Measurements from ENCODE around the gene SOX30.
A peak's percentile ranks its signal among the peaks of the same experiment; 100 is the strongest.
"Not testable (repeated sequence)": the region's sequence is repeated elsewhere in the genome, so short reads cannot be mapped to it uniquely, and the experiment has no call there.

SOX30 gene

DNA sequence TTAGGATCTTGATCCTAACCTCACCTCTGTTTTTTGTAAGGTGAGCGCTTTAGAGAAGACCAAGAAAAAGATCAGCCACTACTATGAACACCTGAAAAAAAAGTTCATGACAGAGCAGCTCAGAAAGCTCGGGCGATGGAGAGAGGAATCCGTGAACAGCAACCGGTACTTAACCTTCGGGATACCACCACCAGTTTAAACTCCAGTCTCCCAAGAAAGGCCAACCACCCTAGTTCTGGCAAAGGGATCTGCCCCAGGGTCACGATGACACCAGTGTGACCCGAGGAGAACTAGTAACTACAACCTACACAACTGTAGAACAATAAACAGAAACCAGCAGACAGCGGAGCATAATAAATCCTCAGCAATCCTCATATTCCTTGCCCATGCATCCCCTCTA lies 27.6 kb upstream of the SOX30 start:
- DNase-seq (ENCODE audit: low read depth) = no peak
- Histone ChIP-seq H3K36me3 (ENCODE audit: control insufficient read depth, insufficient read depth, low read length, severe bottlenecking) (no peaks in the 10 kb centered on the region), H3K4me3 (ENCODE audit: low read length) (no peak overlapping the region), H3K9me3 (ENCODE audit: control insufficient read depth, low read length) (no peaks in the 10 kb centered on the region), H3K27me3 (replicated peaks; ENCODE audit: control insufficient read depth, insufficient read depth, low read length) (peaks cover 5% of the 10 kb centered on the region), H3K9ac (ENCODE audit: low read length) (no peak overlapping the region), H3K4me1 (ENCODE audit: control insufficient read depth, insufficient read depth, low read length) (no peaks in the 10 kb centered on the region)

DNA sequence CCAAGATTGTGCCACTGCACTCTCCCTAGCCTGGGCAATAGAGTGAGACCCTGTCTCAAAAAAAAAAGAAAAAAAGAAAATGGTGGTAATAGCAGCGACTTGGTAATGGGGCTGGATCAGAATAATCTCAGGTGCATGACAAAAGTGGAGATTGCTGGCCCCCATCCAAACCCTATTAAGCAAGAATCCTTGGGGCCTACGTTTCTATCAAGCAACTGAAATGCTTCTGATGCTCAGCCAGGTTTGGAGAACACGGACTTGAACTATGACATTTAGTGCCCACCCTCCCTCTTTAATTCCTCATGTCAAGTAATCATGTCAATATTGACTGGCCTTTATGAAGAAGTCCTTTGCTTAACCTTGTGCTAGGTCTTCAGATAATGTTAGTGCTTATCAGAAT lies 25.7 kb upstream of the SOX30 start:
- no peaks in the 10 kb centered on the region for H3K9me3 ChIP-seq (ENCODE audit: control insufficient read depth, low read length)
- no peak overlapping the region for H3K9ac ChIP-seq (ENCODE audit: low read length)
- H3K36me3 ChIP-seq (ENCODE audit: control insufficient read depth, insufficient read depth, low read length, severe bottlenecking) = no peaks in the 10 kb centered on the region
- no peak for DNase-seq (ENCODE audit: low read depth)
- H3K4me1 ChIP-seq (ENCODE audit: control insufficient read depth, insufficient read depth, low read length) = no peaks in the 10 kb centered on the region
- no peak overlapping the region for H3K4me3 ChIP-seq (ENCODE audit: low read length)
- peaks cover 5% of the 10 kb centered on the region for H3K27me3 ChIP-seq (replicated peaks; ENCODE audit: control insufficient read depth, insufficient read depth, low read length)

DNA sequence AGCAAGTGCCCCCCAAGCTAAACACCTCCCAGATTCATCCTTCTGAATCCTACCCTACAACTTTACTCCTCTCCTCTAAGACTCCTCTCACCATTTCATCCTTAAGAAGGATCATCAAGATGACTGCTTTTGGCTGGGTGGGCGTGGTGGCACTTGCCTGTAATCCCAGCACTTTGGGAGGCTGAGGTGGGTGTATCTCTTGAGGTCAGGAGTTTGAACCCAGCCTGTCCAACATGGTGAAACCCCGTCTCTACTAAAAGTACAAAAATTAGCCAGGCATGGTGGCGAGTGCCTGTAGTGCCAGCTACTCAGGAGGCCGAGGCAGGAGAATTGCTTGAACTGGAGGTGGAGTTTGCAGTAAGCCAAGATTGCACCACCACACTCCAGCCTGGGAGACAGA lies 22.1 kb upstream of the SOX30 start:
- not testable (repeated sequence) for H3K36me3 ChIP-seq (ENCODE audit: control insufficient read depth, insufficient read depth, low read length, severe bottlenecking); H3K4me3 ChIP-seq (ENCODE audit: low read length); H3K9ac ChIP-seq (ENCODE audit: low read length); DNase-seq (ENCODE audit: low read depth); H3K9me3 ChIP-seq (ENCODE audit: control insufficient read depth, low read length)
- Histone ChIP-seq H3K4me1 (ENCODE audit: control insufficient read depth, insufficient read depth, low read length) (peaks cover 11% of the 10 kb centered on the region), H3K27me3 (replicated peaks; ENCODE audit: control insufficient read depth, insufficient read depth, low read length) (peaks cover 14% of the 10 kb centered on the region)

- H3K9ac ChIP-seq (ENCODE audit: low read length) = no peak overlapping the region
- no peak for DNase-seq (ENCODE audit: low read depth)
- no peak overlapping the region for H3K4me3 ChIP-seq (ENCODE audit: low read length)
- H3K9me3 ChIP-seq (ENCODE audit: control insufficient read depth, low read length) = no peaks in the 10 kb centered on the region
- no peaks in the 10 kb centered on the region for H3K36me3 ChIP-seq (ENCODE audit: control insufficient read depth, insufficient read depth, low read length, severe bottlenecking)
- H3K4me1 ChIP-seq (ENCODE audit: control insufficient read depth, insufficient read depth, low read length) = peaks cover 11% of the 10 kb centered on the region
- H3K27me3 ChIP-seq (replicated peaks; ENCODE audit: control insufficient read depth, insufficient read depth, low read length) = peaks cover 22% of the 10 kb centered on the region
Observed at GRCh38 chr5:157672976-157673375, 20.7 kb upstream of the SOX30 start.

DNA sequence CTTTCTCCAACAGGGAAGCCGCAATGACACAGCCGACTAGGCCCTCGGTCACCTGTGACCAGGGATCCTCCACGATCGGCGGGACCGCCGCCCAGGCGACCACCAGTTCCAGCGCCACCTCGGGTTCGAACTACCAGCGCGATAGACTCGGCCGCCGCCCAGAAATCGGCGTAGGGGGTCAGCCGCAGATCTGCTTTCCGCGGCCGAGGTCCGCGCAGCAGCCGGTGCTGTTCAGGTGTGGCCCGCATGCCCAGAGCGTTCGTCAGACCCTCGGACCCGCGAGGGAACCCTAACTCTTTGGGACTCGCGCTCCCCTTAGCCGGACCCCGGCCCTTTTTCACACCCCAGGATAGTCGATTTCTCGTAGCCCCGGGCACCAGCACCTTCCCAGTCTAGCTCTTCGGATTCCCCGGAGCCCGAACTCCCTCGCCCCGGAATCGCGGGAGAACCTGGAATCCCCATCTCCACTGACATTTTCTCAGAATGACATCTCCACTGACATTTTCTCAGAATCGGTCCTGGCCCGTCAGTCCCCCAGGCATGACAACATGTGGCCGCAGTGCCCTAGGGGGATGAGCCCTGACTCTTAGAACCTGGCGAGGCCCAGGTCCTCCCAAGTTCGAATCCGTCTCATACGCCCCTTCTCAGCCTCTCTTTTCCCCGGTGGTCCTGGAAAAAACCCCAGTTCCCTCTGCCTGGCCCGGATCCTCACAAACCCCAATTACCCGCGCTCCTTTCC lies 19.5 kb upstream of the SOX30 start:
- no peak for DNase-seq (ENCODE audit: low read depth)
- H3K4me3 ChIP-seq (ENCODE audit: low read length) = peak overlapping the region; percentile 84
- H3K27me3 ChIP-seq (replicated peaks; ENCODE audit: control insufficient read depth, insufficient read depth, low read length) = peaks cover 22% of the 10 kb centered on the region

GRCh38 chr5:157670662-157671591 lies 18.7 kb upstream of the SOX30 start, which contains the start of gene C5orf52:
TSS of gene C5orf52 (plus strand) at chr5:157671533. CDS start at chr5:157671615, 82 bp downstream.
- Histone ChIP-seq H3K9me3 (ENCODE audit: control insufficient read depth, low read length) (no peaks in the 10 kb centered on the region), H3K27me3 (replicated peaks; ENCODE audit: control insufficient read depth, insufficient read depth, low read length) (peaks cover 22% of the 10 kb centered on the region), H3K9ac (ENCODE audit: low read length) (peak within 1 kb of the TSS; percentile 65), H3K36me3 (ENCODE audit: control insufficient read depth, insufficient read depth, low read length, severe bottlenecking) (no peaks in the 10 kb centered on the region), H3K4me1 (ENCODE audit: control insufficient read depth, insufficient read depth, low read length) (peaks cover 11% of the 10 kb centered on the region), H3K4me3 (ENCODE audit: low read length) (peak within 1 kb of the TSS; percentile 84)
- DNase-seq (ENCODE audit: low read depth) = peak; percentile 78

More for the DNA sequence above, 19.5 kb upstream of the SOX30 start:
- peaks cover 11% of the 10 kb centered on the region for H3K4me1 ChIP-seq (ENCODE audit: control insufficient read depth, insufficient read depth, low read length)
- H3K36me3 ChIP-seq (ENCODE audit: control insufficient read depth, insufficient read depth, low read length, severe bottlenecking) = no peaks in the 10 kb centered on the region
- H3K9me3 ChIP-seq (ENCODE audit: control insufficient read depth, low read length) = no peaks in the 10 kb centered on the region
- peak overlapping the region; percentile 65 for H3K9ac ChIP-seq (ENCODE audit: low read length)

DNA sequence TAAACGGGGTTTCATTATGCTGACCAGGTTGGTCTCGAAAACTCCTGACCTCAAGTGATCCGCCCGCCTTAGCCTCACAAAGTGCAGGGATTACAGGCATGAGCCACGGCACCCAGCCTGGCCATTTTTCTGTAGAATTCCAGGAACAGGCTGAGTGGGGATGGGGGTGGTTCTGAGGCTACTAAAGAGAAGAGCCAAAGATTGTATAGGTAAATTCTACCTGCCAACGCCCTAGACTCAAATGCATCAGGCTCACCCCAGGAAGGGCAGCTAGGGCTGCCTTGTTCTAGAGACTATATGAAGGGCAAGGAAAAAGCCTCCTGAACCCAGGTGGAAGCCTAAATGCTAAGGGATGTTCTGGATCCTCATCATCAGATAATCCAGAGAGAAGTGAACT lies 17.5 kb upstream of the SOX30 start:
- H3K27me3 ChIP-seq (replicated peaks; ENCODE audit: control insufficient read depth, insufficient read depth, low read length) = peaks cover 22% of the 10 kb centered on the region
- no peaks in the 10 kb centered on the region for H3K9me3 ChIP-seq (ENCODE audit: control insufficient read depth, low read length)
- no peak for DNase-seq (ENCODE audit: low read depth)
- H3K36me3 ChIP-seq (ENCODE audit: control insufficient read depth, insufficient read depth, low read length, severe bottlenecking) = no peaks in the 10 kb centered on the region
- peaks cover 11% of the 10 kb centered on the region for H3K4me1 ChIP-seq (ENCODE audit: control insufficient read depth, insufficient read depth, low read length)
- no peak overlapping the region for H3K4me3 ChIP-seq (ENCODE audit: low read length)
- no peak overlapping the region for H3K9ac ChIP-seq (ENCODE audit: low read length)

GRCh38 chr5:157668356-157668755 lies 16.1 kb upstream of the SOX30 start:
- peaks cover 11% of the 10 kb centered on the region for H3K4me1 ChIP-seq (ENCODE audit: control insufficient read depth, insufficient read depth, low read length)
- no peaks in the 10 kb centered on the region for H3K9me3 ChIP-seq (ENCODE audit: control insufficient read depth, low read length)
- peaks cover 22% of the 10 kb centered on the region for H3K27me3 ChIP-seq (replicated peaks; ENCODE audit: control insufficient read depth, insufficient read depth, low read length)
- no peaks in the 10 kb centered on the region for H3K36me3 ChIP-seq (ENCODE audit: control insufficient read depth, insufficient read depth, low read length, severe bottlenecking)
- no peak overlapping the region for H3K9ac ChIP-seq (ENCODE audit: low read length)
- DNase-seq (ENCODE audit: low read depth) = no peak
- no peak overlapping the region for H3K4me3 ChIP-seq (ENCODE audit: low read length)

GRCh38 chr5:157665467-157666070 lies 13.3 kb upstream of the SOX30 start:
- no peaks in the 10 kb centered on the region for H3K4me1 ChIP-seq (ENCODE audit: control insufficient read depth, insufficient read depth, low read length)
- no peaks in the 10 kb centered on the region for H3K36me3 ChIP-seq (ENCODE audit: control insufficient read depth, insufficient read depth, low read length, severe bottlenecking)
- H3K4me3 ChIP-seq (ENCODE audit: low read length) = no peak overlapping the region
- peaks cover 15% of the 10 kb centered on the region for H3K27me3 ChIP-seq (replicated peaks; ENCODE audit: control insufficient read depth, insufficient read depth, low read length)
- DNase-seq (ENCODE audit: low read depth) = peak; percentile 78
- H3K9ac ChIP-seq (ENCODE audit: low read length) = no peak overlapping the region
- H3K9me3 ChIP-seq (ENCODE audit: control insufficient read depth, low read length) = no peaks in the 10 kb centered on the region

GRCh38 chr5:157659868-157660660 lies 7.8 kb upstream of the SOX30 start:
- Histone ChIP-seq H3K4me1 (ENCODE audit: control insufficient read depth, insufficient read depth, low read length) (no peaks in the 10 kb centered on the region), H3K9ac (ENCODE audit: low read length) (no peak overlapping the region), H3K4me3 (ENCODE audit: low read length) (no peak overlapping the region), H3K9me3 (ENCODE audit: control insufficient read depth, low read length) (peaks cover 26% of the 10 kb centered on the region), H3K36me3 (ENCODE audit: control insufficient read depth, insufficient read depth, low read length, severe bottlenecking) (no peaks in the 10 kb centered on the region), H3K27me3 (replicated peaks; ENCODE audit: control insufficient read depth, insufficient read depth, low read length) (no peaks in the 10 kb centered on the region)
- no peak for DNase-seq (ENCODE audit: low read depth)

Measured in adipocyte (in vitro differentiated cells).